HG03060 (cell line): ENCODE data around the gene STARD10.

ENCODE experiments used
- ATAC-seq: cut with Tn5 transposase; IDR thresholded peaks from one replicate; pipeline ENCODE4 v1.9.1; 2021; ENCODE audit warnings: low read depth, moderate number of reproducible peaks; ENCODE audit not compliant: unreplicated experiment

Gene STARD10

DNA sequence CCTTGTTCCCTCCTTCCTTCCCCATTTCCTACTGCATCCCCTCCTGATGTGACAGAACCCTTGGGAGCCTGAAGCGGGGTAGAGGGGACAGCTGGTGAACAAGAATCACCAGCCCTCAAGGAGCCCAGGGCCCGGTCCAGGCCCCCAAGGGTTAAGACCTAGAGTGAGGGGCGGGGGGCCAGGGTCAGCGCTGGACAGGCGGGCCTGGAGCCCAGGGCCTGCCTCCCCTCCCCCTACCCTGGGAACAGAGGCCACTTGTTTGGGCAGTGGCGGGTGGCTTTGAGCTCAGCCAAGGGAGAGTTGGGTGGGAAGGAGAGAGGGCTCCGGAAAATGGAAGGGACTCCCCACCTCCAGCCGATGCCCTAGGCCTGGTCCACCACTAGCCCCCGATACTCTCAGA lies 43.8 kb downstream of the STARD10 start:
- no peak for ATAC-seq

DNA sequence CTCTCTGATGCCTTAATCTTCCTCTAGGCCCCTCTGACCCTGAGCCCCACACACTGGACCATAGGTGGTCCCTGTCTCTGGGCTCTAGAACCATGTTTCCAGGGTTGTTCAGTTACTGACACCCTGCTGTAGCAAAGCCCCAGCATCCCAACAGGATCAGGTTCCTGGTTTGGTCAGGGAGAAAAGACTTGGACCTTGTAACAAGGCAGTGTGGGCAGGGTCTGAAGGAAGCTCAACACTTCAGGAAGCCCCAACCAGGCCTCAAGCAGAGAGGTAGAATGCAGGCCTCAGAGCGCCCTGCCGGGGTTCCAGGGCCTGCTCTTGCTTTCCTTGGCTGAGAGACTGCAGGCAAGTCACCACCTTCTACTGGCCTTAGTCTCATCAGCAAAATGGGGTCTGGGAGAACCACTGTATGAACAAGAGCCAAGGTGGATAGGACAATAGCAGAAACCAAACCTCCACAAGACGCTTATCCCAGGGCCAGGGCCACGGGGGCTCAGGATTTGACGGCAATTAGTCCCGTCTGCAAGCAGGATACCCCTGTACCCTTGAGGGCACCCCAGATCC lies 46.5 kb downstream of the STARD10 start:
- no peak for ATAC-seq

DNA sequence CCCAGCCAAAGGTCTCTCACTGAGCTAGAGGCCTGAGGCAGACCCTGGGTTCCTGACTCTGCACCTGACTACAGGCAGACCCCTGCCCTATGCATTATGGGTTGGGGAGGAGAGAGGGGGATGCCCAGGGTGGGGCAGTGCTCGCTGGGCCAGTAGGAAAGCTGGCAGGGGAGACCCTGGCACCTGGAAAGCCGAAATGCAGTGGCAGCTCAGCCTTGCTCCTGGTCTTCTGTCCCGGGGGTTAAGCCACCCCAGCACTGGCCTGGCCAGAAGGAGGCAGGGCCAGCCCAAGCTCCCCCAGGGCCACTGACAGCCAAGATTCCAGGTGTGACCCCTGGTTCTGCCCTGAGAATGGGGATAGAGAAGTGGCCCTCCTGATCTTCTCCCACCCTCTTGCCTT lies 47.0 kb downstream of the STARD10 start:
- no peak for ATAC-seq

DNA sequence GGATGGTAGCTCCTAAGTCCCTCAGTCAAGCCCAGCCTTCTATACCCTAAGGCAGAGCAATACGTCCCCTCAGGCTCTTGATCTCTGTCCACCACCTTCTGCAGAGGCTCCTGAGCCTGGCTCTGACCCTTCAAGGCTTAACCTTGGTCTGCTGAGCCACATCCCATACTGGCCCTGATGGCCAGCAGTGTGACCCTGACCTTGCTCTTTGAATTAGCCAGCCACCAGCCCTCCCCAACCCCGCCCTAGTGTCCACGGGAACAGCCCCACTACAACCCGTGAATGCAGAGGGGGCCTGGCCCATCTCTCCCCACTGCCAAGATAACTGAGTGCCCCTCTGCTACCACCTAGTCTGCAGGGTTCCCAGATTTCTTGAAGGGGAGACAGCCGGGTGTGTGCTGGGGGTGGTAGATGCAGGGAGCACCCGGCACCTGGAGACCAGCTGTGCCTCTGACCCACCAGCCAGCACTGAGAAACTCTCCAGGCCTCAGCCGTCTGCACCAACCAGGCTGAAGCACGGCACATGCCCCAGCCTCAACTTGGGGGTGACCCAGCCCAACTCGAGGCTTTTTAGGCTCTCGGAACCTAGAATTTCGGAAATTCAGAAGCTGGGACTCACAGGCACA lies 47.8 kb downstream of the STARD10 start:
- ATAC-seq: no peak

DNA sequence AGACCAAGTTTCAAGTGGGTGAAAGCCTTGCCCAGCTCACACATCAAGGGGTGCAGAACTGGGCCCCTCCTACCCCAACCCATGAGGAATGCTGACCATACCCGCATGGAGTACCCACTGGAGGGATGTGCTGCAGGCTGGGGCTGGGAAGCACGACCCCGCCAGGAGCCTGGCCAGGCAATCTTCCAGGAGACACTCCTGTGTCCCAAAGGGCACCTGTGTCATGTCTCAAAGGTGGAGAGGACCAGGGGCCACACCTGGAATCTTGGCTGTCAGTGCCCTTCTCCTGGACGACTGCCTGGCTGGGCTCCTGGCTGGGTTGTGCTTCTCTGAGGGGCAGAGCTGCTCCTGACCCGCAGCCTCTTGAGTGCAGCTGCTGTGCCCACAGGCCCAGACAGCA lies 48.3 kb downstream of the STARD10 start:
- ATAC-seq: no peak

DNA sequence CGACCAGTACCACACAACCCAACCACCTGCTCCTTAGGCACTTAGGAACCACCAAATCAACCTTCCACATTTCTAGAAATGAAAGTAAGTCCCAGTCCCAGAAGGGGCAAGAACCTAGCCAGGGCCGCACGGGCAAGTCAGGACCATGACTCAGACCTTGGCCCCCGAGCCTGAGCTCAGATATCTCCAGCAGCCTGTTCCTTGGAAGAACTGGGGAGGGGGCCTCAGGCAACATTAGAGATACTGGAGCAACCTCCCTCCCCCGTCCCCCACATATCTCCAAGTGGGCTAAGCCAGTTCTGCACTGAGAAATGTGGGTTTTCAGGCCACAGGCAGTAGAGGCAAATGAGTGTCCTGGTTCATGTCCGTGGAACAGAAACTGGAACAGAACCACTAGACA lies 49.4 kb downstream of the STARD10 start:
- ATAC-seq: no peak

DNA sequence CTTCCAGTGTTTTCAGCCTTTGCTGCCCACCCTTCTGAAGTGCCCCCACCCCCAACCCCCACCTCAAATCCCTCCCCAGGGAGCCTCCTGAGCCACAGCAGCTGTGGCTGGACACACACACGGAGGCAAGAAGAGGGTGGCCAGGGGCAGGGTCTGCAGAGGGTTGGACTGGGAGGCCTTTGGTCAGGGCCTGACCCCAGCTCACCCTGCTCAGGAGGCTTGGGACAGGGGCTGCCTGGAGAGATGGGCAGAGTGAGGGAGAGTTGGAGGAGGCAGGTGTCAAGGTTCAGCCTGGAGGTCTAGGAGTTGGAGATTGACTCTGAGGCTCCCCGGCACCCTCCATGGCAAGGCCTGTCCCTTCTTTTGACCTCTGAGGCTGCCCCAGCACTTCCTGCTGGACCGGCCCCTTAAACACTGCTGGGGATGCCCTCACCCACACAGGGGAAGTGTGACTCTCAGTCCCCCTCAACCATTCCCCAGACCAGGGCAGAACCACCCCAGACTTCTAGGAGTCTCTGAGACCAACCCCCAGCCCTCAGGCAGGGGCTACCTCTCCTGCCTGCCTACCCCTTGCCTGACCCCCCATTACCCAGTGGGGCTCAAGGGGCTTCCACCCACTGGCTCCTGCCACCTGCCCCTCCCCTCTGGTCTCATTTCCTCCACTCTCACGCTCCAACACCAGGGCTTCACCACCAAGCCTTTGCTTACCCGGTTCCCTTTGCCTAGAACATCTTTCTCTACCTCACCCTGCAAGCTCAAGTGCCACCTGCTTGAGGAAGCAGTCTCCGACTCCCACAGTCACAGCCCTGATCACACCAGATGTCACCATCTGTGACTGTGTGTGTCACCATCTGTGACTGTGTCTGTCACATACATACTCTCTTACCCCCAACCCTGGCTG lies 50.3 kb downstream of the STARD10 start:
- no peak for ATAC-seq

DNA sequence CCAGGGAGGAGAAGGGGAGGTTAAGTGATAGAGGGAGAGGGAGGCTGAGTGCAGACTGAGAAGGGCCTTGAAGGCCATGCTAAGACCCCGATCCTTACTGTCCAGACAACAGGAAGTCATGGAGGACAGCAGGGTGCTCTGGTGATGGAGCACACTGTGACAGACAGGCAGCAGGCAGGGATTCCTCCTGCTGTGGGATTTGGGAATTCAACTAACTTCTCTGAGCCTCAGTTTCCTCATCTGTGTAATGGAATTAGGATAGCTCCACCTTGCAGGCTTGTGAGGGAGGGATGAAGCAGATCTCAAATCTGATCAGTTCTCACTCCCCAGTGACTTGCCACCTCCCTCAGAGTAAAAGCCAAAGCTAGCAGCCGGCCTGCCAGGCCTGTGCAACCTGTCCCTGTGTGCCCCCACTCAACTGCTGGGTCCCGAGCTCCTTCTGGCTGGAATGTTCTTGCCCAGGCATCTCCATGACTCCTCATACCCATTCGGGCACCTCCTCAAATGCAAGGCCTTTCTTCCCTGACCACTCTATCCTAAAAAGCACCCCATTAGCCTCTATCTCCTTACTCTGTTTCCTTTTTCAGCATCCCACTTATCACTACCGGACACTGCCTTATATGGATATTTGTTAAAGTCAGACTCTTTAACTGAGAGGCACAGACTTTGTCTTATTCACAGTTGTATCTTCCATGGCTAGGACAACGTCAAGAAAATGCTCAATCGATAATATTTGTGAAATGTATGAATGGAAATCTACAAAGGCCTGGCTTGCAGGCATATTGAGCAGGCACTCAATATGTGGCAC lies 51.1 kb downstream of the STARD10 start:
- ATAC-seq: no peak

DNA sequence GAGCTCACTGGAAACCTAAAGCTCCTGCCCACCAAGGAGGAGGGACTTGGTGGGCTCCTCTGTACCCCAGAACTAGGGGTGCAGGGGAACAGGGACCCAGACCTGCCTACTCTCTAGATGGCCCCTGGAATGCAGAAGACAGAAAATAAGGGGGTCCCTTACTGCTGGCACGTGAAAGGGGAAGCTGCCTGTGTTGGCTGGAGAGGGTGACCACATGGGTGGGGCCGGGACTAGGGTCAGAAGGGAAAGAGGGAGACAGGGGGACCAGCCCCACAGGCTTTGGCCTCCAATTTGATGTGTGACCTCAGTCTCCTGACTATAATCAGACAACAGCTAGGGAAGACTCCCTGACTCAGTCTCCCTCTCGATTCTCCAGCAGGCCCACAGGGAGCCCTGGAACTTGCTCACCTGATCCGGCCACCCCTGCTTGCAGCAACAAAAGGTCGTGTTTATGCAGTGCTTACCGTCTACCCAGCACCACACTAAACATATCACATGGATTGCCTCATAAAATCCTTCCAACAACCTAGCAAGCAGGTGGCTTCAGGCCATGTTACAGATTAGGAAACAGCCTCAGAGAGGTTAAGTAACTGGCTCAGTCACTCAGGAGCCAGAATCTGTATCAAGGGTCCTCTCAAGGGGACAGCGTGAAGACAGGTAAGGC lies 51.9 kb downstream of the STARD10 start:
- ATAC-seq: no peak

DNA sequence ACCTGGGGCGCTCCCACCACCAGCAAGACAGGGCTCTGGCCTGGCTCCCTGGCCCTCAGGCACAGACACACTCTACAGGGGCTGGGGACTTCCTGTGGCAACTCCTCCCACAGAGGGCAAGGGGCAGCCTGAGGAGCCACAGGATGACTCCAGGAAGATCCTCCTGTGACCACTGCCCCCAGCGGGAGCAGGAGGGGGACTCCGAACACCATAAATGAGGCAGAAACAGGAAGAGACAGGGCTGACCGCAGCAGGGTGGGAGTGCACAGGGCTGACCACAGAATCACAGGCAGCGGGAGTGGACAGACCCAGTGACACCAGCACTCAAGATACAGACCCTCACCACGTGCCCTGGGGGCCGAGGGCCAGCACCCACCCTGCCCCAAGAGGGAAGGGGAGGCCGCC lies 52.4 kb downstream of the STARD10 start:
- no peak for ATAC-seq

DNA sequence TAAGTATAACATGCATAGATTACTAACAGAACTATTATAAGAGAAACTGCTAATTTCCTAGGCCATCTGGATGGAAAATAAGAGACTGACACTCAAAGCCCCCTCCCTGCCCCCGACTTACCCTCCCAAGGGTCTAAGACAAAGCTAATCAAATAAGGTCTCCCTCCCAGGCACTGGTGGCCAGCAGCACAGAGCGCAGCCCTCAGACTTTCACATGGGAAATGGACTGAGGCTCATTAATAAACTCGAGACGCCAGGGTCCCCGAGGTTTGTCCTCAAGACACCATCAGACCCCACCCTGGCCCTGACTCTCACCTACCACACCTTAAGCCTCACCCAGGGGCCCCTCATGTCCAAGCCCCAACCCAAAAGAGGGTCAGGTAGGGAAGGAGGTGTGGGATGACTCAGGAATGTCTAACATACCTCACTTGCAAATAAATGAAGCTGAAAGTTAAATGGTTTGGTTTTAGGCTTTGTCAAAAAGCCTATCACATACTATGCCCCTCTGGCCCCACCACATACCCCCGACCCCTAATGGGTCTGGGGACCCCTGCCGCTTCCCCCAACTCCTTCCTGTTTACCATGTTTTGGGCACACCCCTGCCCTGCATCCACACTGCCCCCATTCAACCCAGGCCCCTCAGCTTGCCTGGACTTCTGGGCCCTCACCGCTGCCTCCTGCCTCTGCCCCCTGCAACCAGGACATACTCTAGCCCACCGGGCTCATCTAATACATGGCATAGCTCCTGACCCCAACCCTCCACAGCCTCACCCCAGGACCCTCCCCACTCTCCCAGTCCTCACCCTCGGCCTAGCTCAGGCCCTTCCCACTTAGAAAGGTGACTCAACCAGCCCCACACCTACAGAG lies 53.1 kb downstream of the STARD10 start:
- ATAC-seq: no peak

DNA sequence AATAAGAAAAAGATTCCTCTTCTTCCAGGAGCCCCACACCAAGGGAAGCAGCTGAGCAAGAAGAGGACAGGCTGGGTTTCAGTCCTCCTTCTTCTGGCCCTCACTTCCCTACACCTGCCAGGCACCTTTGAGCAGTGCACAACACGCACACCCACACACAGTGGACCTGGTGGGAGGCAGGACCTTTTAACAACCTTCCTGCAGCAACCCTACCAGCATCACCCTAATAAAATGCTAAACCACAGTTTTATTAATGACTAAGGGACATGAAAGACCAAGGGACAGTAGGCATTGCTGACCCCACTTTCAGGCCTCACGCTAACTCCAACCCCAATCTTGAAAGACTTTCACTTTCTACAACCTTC lies 53.8 kb downstream of the STARD10 start:
- no peak for ATAC-seq

DNA sequence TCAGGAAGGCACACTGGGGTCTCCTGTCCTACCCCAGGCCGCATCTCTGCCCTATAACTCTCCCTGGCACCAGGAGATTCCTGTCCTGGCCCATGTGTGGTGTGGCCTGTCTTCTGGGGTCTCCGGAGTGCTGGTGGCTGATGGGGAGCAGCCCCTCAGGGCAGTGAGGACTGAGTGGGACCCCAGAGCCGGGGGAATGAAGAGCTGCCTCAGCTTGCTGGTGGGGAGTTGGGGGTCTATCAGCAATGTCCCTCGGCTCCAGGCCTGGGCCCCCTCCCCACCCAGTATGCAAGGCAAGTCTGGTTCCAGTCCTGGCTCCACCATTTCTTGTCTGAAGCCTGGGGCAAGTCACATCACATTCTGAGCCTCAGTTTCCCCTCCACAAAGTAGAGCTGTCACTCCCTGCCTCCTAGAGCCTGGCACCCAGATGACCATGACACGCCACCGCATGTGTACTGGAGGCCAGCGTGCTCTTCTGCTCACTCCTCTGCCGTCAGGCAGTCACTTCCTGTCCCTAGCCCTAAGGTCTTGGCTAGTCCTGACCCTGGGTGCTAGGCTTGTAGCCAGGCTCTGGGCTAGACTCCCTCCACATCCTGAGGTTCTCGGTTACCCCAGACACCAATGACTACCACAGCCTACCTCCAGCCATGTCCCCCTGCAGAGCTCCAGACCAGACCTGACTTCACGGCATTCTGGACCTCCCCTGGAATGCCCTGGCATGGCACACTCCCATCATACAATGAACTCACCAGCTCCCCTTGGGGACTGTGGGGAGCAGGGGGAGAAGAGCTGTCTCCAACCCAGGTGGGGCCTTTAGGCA lies 54.4 kb downstream of the STARD10 start:
- ATAC-seq: no peak

DNA sequence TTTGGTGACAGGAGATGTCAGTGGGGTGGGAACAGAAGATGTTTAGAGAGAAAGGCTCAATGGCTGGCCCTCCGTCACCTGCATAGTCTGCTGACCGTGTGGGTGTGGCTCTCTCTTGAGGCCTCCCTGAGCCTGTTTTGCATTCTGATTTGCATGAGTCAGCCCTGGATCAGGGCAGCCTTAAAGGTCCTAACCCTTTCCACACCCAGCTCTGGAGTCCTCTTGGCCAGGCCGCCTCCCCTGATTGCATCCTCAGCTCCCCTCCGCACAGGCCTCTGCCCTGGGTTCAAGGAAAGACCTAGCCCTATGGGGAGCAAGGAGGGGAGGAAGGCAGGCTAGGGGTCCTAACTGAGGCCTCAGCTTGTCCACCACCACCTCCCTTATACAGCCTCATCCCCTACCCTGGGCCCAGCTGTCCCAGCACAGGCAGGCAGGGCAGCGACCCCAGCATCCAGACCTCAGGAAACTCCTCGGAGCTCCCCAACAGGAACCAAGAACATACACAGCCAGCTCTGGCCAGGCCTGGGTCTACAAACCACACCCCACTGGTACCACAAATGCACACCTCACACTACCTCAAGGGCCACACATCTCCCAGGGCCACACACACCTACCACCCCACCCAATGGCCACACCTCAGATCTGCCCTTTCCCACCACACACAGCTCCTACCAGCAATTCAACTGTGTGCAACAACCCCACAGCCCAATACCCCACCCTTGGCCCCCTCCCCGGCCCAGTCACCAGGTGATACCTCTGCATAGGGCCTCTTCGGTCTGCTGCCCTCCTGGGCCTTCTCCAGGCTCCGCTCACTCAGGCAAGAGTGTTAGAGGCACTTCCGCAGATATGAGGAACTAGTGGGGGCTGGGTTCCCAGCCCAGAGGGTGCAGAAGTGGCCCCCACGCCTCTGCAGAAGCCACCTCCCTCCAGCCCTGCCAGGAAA lies 55.4 kb downstream of the STARD10 start:
- no peak for ATAC-seq

DNA sequence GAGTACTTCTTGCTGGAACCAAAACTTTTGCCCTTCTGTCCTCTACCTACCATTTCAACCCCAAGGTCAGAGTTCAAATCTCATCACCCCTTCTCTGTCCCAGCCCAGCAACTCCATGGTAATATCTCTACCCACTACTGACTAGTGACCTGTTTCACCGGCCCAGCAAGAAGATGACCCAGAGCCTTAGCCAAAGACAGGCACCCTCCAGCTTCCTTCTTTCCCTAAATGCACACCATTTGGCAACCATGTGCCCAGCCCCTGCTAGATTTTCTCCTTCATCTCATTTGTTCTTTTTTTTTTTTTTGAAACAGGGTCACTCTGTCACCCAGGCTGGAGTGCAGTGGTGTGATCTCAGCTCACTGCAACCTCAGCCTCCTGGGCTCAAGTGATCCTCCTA lies 56.5 kb downstream of the STARD10 start:
- ATAC-seq: no peak

DNA sequence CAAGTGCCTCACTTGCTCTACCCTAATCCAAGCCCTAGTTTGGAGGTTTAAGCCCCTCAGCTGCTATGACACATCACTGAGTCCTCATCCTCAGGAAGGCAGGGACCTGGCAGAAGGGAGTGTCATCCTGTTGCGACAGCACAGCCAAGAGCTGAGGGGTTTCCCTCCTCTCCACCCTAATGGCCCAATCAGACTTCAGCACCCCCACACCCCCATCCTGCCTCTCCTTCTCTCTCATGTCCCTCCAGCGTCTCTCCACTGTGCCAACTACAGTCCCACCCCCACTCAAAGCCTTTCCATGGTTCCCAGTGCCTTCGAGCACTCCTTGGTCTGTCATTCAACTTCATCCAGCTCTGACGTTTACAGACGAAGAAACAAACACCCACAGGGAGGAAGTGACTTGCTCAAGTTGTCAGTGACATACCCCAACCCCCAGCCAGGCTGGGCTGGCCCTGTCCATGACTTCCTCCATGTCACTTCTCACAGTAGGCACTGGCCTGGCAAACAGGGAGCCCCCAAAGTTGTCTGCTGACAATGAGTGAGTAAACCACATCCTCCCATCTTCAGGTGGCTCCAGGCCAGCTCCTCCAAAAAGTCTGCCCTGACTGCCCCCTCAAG lies 57.3 kb downstream of the STARD10 start:
- ATAC-seq: no peak

DNA sequence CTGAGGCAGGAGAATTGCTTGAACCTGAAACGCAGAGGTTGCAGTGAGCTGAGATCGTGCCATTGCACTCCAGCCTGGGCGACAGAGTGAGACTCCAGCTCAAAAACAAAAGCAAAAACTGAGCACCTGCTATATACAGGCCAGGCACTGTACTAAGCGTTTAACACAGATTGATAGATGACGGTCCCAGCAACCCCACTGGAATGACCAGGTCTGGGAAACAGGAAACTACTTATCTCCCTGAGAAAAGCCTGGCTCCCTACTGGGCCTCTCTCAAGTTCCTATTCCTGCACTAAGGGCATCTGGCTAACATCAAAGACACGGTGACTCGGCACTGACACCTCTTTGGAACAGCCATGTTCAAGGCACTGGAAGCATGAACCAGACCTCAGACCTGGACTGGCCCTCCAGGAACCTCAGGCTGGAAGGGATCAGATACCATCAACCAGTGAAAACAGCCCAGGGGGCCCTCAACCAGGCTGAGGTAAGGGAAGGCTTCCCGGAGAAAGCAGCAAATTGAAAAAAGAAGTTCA lies 58.3 kb downstream of the STARD10 start:
- ATAC-seq: no peak
